Ectodermal cell (in vitro differentiated cells): ENCODE results near the gene GALNT2.

ENCODE experiments used
- H3K27ac ChIP-seq: 2 replicates; pipeline ENCODE4 v1.7.0; 2013; ENCODE audit warnings: mild to moderate bottlenecking, low read depth, low read length; ENCODE audit not compliant: insufficient read depth, poor library complexity, severe bottlenecking
- H3K27me3 ChIP-seq: 2 replicates; pipeline ENCODE4 v1.7.0; 2013; ENCODE audit warnings: mild to moderate bottlenecking, low read length; ENCODE audit not compliant: insufficient read depth, control insufficient read depth, poor library complexity, severe bottlenecking
- H3K36me3 ChIP-seq: one replicate; pipeline ENCODE4 v1.7.0; 2013; ENCODE audit warnings: low read length; ENCODE audit not compliant: control insufficient read depth, insufficient read depth
- H3K4me1 ChIP-seq: one replicate; pipeline ENCODE4 v1.7.0; 2013; ENCODE audit warnings: low read length; ENCODE audit not compliant: control insufficient read depth, insufficient read depth
- H3K4me3 ChIP-seq: 2 replicates; pipeline ENCODE4 v1.7.0; 2013; ENCODE audit warnings: low read depth, low read length, control low read depth; ENCODE audit not compliant: insufficient read depth
- H3K9me3 ChIP-seq: 2 replicates; pipeline ENCODE4 v1.7.0; 2013; ENCODE audit warnings: mild to moderate bottlenecking, low read length, moderate library complexity; ENCODE audit not compliant: control insufficient read depth
- WGBS, 2 experiments: methylation state at CpG; one replicate each; pipeline ENCODE4 v1.1.7; 2013; ENCODE audit warnings: missing lambda C conversion rate in 2 of 2; 5-methylcytosine and 5-hydroxymethylcytosine counted together

Gene GALNT2

GRCh38 chr1:230152999-230153398, 86.0 kb downstream of the GALNT2 start:
- Histone ChIP-seq H3K4me3 (no peak overlapping the region), H3K27ac (no peak overlapping the region), H3K27me3 (no peaks in the 10 kb centered on the region), H3K4me1 (peaks cover 58% of the 10 kb centered on the region), H3K9me3 (no peaks in the 10 kb centered on the region), H3K36me3 (no peaks in the 10 kb centered on the region)
- WGBS, 2 experiments: 93 to 95% methylated on average over 5 to 6 of the region's 6 CpGs

GRCh38 chr1:230153641-230154296, 86.7 kb downstream of the GALNT2 start:
- H3K9me3 ChIP-seq: no peaks in the 10 kb centered on the region
- no peaks in the 10 kb centered on the region for H3K27me3 ChIP-seq
- 56 to 57% methylated on average over 11 of the region's 11 CpGs for WGBS, 2 experiments
- H3K4me1 ChIP-seq: peaks cover 59% of the 10 kb centered on the region
- no peaks in the 10 kb centered on the region for H3K36me3 ChIP-seq
- H3K4me3 ChIP-seq: no peak overlapping the region
- H3K27ac ChIP-seq: peak overlapping the region; percentile 58

- Histone ChIP-seq H3K4me1 (peaks cover 56% of the 10 kb centered on the region), H3K27ac (no peak overlapping the region)
These were observed 88.0 kb downstream of the GALNT2 start for GRCh38 chr1:230155021-230155420.

GRCh38 chr1:230156068-230156467, 89.0 kb downstream of the GALNT2 start:
- H3K4me1 ChIP-seq: peaks cover 48% of the 10 kb centered on the region

More at GRCh38 chr1:230155021-230155420, 88.0 kb downstream of the GALNT2 start:
- WGBS, 2 experiments: 79 to 81% methylated on average over 19 of the region's 19 CpGs
- Histone ChIP-seq H3K4me3 (no peak overlapping the region), H3K9me3 (no peaks in the 10 kb centered on the region), H3K27me3 (no peaks in the 10 kb centered on the region), H3K36me3 (no peaks in the 10 kb centered on the region)

GRCh38 chr1:230156536-230156935, 89.5 kb downstream of the GALNT2 start:
- Histone ChIP-seq H3K36me3 (no peaks in the 10 kb centered on the region), H3K27ac (no peak overlapping the region), H3K27me3 (no peaks in the 10 kb centered on the region), H3K4me3 (no peak overlapping the region), H3K4me1 (peaks cover 48% of the 10 kb centered on the region), H3K9me3 (no peaks in the 10 kb centered on the region)
- WGBS, 2 experiments: 95 to 98% methylated on average over 4 of the region's 4 CpGs

More at GRCh38 chr1:230156068-230156467, 89.0 kb downstream of the GALNT2 start:
- H3K27me3 ChIP-seq: no peaks in the 10 kb centered on the region
- 95 to 97% methylated on average over 4 of the region's 5 CpGs for WGBS, 2 experiments
- H3K4me3 ChIP-seq: no peak overlapping the region
- no peak overlapping the region for H3K27ac ChIP-seq
- H3K9me3 ChIP-seq: no peaks in the 10 kb centered on the region
- no peaks in the 10 kb centered on the region for H3K36me3 ChIP-seq

GRCh38 chr1:230157420-230158390, 90.7 kb downstream of the GALNT2 start:
- Histone ChIP-seq H3K27ac (no peak overlapping the region), H3K9me3 (no peaks in the 10 kb centered on the region), H3K36me3 (no peaks in the 10 kb centered on the region), H3K4me1 (peaks cover 45% of the 10 kb centered on the region), H3K27me3 (no peaks in the 10 kb centered on the region), H3K4me3 (no peak overlapping the region)
- WGBS, 2 experiments: 72 to 73% methylated on average over 11 to 12 of the region's 12 CpGs

- H3K9me3 ChIP-seq: no peaks in the 10 kb centered on the region
- no peaks in the 10 kb centered on the region for H3K27me3 ChIP-seq
- H3K4me1 ChIP-seq: peaks cover 36% of the 10 kb centered on the region
- 80 to 86% methylated on average over 12 of the region's 12 CpGs for WGBS, 2 experiments
- no peak overlapping the region for H3K4me3 ChIP-seq
- no peak overlapping the region for H3K27ac ChIP-seq
- no peaks in the 10 kb centered on the region for H3K36me3 ChIP-seq
These were observed 91.6 kb downstream of the GALNT2 start for GRCh38 chr1:230158415-230159291.

- WGBS, 2 experiments: 94 to 96% methylated on average over 6 of the region's 6 CpGs
- H3K9me3 ChIP-seq: no peaks in the 10 kb centered on the region
- no peaks in the 10 kb centered on the region for H3K27me3 ChIP-seq
- no peak overlapping the region for H3K4me3 ChIP-seq
- H3K36me3 ChIP-seq: no peaks in the 10 kb centered on the region
- H3K27ac ChIP-seq: no peak overlapping the region
- peaks cover 27% of the 10 kb centered on the region for H3K4me1 ChIP-seq
These were observed 92.5 kb downstream of the GALNT2 start for GRCh38 chr1:230159580-230159979.

GRCh38 chr1:230160957-230161771, 94.1 kb downstream of the GALNT2 start:
- H3K4me3 ChIP-seq: no peak overlapping the region
- no peaks in the 10 kb centered on the region for H3K9me3 ChIP-seq
- 89 to 91% methylated on average over 8 of the region's 8 CpGs for WGBS, 2 experiments
- H3K4me1 ChIP-seq: peaks cover 14% of the 10 kb centered on the region
- H3K27me3 ChIP-seq: no peaks in the 10 kb centered on the region
- H3K27ac ChIP-seq: no peak overlapping the region
- no peaks in the 10 kb centered on the region for H3K36me3 ChIP-seq
